HepG2 (cell line): Measurements from ENCODE around the gene CMA1. TPM values are rescaled to one million over a fixed set of nuclear protein-coding genes. Genes with fewer than 3 reads are reported as not detected.

ENCODE experiments used
- CEBPG ChIP-seq: IDR thresholded peaks from 2 replicates; pipeline ENCODE4 v1.6.1; 2016
- CENPX ChIP-seq: sonication (generic); formaldehyde crosslinking; IDR thresholded peaks from 2 replicates; pipeline ENCODE4 v1.9.0; 2021; ENCODE audit warnings: mild to moderate bottlenecking, missing genetic modification reagents, moderate library complexity
- GLI4 ChIP-seq: sonication (generic); formaldehyde crosslinking; IDR thresholded peaks from 2 replicates; pipeline ENCODE4 v1.5.1; 2020; ENCODE audit warnings: missing genetic modification reagents, mild to moderate bottlenecking, moderate library complexity, borderline replicate concordance
- IKZF1 ChIP-seq: fragments of 450-650 bp; IDR thresholded peaks from 2 replicates; pipeline ENCODE4 v1.7.1; 2016
- IRX3 ChIP-seq: sonication (generic); formaldehyde crosslinking; IDR thresholded peaks from 2 replicates; pipeline ENCODE4 v1.8.1; 2023; ENCODE audit warnings: mild to moderate bottlenecking, low read depth, missing genetic modification reagents, borderline replicate concordance
- NRL ChIP-seq: sonication (generic); formaldehyde crosslinking; IDR thresholded peaks from 2 replicates; pipeline ENCODE4 v1.5.0; 2020; ENCODE audit warnings: missing genetic modification reagents, mild to moderate bottlenecking, moderate library complexity, borderline replicate concordance
- RELA ChIP-seq: sonication (generic); formaldehyde crosslinking; IDR thresholded peaks from 2 replicates; pipeline ENCODE4 v1.4.0; 2020; ENCODE audit warnings: missing genetic modification reagents
- SOX6 ChIP-seq, 2 experiments: fragments of 450-650 bp in 1 of 2; sonication (generic) in 1 of 2; formaldehyde crosslinking in 1 of 2; IDR thresholded peaks; 2 replicates each; pipeline versions ENCODE4 v1.4.0 to v1.6.1; 2017 to 2020; ENCODE audit warnings: antibody characterized with exemption in 1 of 2, mild to moderate bottlenecking in 1 of 2, missing genetic modification reagents in 1 of 2
- YY1 ChIP-seq: IDR thresholded peaks from 2 replicates; pipeline ENCODE4 v1.6.1; 2011; ENCODE audit warnings: low read length, low read depth, moderate library complexity, mild to moderate bottlenecking; ENCODE audit not compliant: insufficient read depth, insufficient replicate concordance
- ZFP37 ChIP-seq: sonication (generic); formaldehyde crosslinking; IDR thresholded peaks from 2 replicates; pipeline ENCODE4 v1.4.0; 2020; ENCODE audit warnings: missing genetic modification reagents, borderline replicate concordance
- ZNF138 ChIP-seq: sonication (generic); formaldehyde crosslinking; IDR thresholded peaks from 2 replicates; pipeline ENCODE4 v1.5.0; 2020; ENCODE audit warnings: mild to moderate bottlenecking, low read depth, missing genetic modification reagents
- ZNF234 ChIP-seq: sonication (generic); formaldehyde crosslinking; conservative IDR thresholded peaks from 2 replicates; pipeline ENCODE4 v1.5.1; 2020; ENCODE audit warnings: mild to moderate bottlenecking, missing genetic modification reagents
- ZNF737 ChIP-seq: sonication (generic); formaldehyde crosslinking; IDR thresholded peaks from 2 replicates; pipeline ENCODE4 v1.5.0; 2020; ENCODE audit warnings: missing genetic modification reagents, mild to moderate bottlenecking, borderline replicate concordance
- ZZZ3 ChIP-seq: sonication (generic); formaldehyde crosslinking; IDR thresholded peaks from 2 replicates; pipeline ENCODE4 v1.4.0; 2020; ENCODE audit warnings: missing genetic modification reagents, mild to moderate bottlenecking, borderline replicate concordance
- polyA plus RNA-seq, 8 experiments: library from polyadenylated mRNA; depleted of rRNA in 3 of 8; stranded (reverse) in 7 of 8; unstranded in 1 of 8; fragments of >200 nt; fragmentation: Illumina TruSeq in 4 of 8; extraction: Trizol in 4 of 8; gene quantifications; 2 replicates each; pipeline versions ENCODE4 v1.2.1 to v1.2.3, GENCODE V29; 2011 to 2016; ENCODE audit warnings: low read depth in 4 of 8, missing spikeins in 1 of 8, mixed read lengths in 1 of 8; ENCODE audit not compliant: insufficient read depth in 1 of 8
- total RNA-seq, 5 experiments: library from RNA; depleted of rRNA; stranded (reverse); fragments of >200 nt; fragmentation: Illumina TruSeq; extraction: Trizol; gene quantifications; 2 replicates each; pipeline ENCODE4 v1.2.3, GENCODE V29; 2016; ENCODE audit warnings: low read depth in 1 of 5
- TF ChIP-seq, protein P1 (sequence below): sonication (generic); formaldehyde crosslinking; IDR thresholded peaks from 2 replicates; pipeline ENCODE4 v1.4.0; 2020; ENCODE audit warnings: mild to moderate bottlenecking, missing genetic modification reagents
- TF ChIP-seq, protein P2 (sequence below), 2 experiments: fragments of 450-650 bp in 1 of 2; sonication (generic) in 1 of 2; formaldehyde crosslinking; IDR thresholded peaks; 2 replicates each; pipeline versions ENCODE4 v1.5.0 to v1.8.0; 2020 to 2022; ENCODE audit warnings: mild to moderate bottlenecking in 1 of 2, missing genetic modification reagents in 1 of 2
- TF ChIP-seq, protein P3 (sequence below): IDR thresholded peaks from 2 replicates; pipeline ENCODE4 v1.6.1; 2016; ENCODE audit warnings: low read depth, control low read depth
- TF ChIP-seq, protein P4 (sequence below): sonication (generic); formaldehyde crosslinking; IDR thresholded peaks from 2 replicates; pipeline ENCODE4 v1.4.0; 2020; ENCODE audit warnings: missing genetic modification reagents, borderline replicate concordance
- TF ChIP-seq, protein P5 (sequence below): sonication (generic); formaldehyde crosslinking; IDR thresholded peaks from 2 replicates; pipeline ENCODE4 v1.4.0; 2020; ENCODE audit warnings: mild to moderate bottlenecking, missing genetic modification reagents, borderline replicate concordance

The CMA1 gene
- total and polyA plus RNA-seq, 2 of the 13 experiments (the other 11 are each of a cell fraction or from before 2014, with no cell fraction given), result not detected

DNA sequence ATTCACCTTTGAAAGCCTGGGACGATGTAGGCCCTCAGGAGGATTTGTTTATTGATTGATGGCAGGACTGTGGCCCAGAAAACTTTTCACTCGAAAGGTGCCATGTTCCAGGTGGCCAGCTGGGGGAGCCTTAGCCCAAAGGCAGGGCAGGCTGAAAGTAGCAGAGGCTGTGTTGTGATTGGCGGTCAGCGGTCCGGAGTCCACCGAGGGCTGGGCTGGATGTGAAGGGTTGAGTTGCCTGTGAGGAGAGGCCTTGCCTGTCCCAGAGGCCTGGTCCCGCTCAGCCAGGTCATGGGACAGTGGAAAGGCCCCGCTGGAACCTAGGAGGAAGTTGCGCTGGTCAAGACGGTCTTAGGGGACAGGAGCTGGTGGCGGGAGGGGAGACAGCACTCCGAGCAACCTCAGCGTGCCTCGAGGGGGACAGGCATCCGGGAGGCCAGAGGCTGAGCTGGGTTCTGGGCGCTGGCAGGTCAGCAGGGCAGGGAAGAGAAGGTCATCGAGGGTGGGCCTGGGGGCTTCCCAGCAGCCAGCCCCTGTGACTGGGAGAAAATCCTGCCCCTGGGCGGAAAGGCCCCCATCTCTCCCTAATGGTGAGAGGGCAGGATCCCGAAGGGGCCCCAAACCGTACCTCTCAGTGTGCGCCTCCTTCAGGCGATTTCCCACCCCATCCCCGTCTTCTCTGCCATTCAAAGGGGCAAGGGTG, 26.3 kb downstream of the CMA1 start (continued):
- TF ChIP-seq ZNF138 (CRISPR knock-in tag) (peak; percentile 92), SOX6 (IDR thresholded peaks at IDR 0.05) (no peak), SOX6 (CRISPR knock-in tag; IDR thresholded peaks at IDR 0.05) (peak; percentile 82), ZZZ3 (CRISPR knock-in tag) (peak; percentile 95), RELA (0 out of 2 replicates have a peak, but pooled peaks have one; percentile 31), NRL (CRISPR knock-in tag) (peak; percentile 70; the same call in 1 of the 2 replicates), CEBPG (CRISPR knock-in tag) (peak; percentile 50; the same call in 1 of the 2 replicates), IRX3 (CRISPR knock-in tag) (no peak; the same call in 1 of the 2 replicates), YY1 (peak; percentile 63), CENPX (CRISPR knock-in tag) (no peak), ZFP37 (no peak), IKZF1 (no peak), ZNF737 (CRISPR knock-in tag) (peak; percentile 94), ZNF234 (CRISPR knock-in tag) (no peak), GLI4 (CRISPR knock-in tag) (no peak; the same call in 1 of the 2 replicates)
- TF ChIP-seq, protein P1, sequence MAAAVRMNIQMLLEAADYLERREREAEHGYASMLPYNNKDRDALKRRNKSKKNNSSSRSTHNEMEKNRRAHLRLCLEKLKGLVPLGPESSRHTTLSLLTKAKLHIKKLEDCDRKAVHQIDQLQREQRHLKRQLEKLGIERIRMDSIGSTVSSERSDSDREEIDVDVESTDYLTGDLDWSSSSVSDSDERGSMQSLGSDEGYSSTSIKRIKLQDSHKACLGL (CRISPR knock-in tag), result peak; percentile 67; the same call in 1 of the 2 replicates
- TF ChIP-seq, protein P2, sequence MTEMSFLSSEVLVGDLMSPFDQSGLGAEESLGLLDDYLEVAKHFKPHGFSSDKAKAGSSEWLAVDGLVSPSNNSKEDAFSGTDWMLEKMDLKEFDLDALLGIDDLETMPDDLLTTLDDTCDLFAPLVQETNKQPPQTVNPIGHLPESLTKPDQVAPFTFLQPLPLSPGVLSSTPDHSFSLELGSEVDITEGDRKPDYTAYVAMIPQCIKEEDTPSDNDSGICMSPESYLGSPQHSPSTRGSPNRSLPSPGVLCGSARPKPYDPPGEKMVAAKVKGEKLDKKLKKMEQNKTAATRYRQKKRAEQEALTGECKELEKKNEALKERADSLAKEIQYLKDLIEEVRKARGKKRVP (CRISPR knock-in tag; IDR thresholded peaks at IDR 0.05), result no peak
- TF ChIP-seq, protein P3, sequence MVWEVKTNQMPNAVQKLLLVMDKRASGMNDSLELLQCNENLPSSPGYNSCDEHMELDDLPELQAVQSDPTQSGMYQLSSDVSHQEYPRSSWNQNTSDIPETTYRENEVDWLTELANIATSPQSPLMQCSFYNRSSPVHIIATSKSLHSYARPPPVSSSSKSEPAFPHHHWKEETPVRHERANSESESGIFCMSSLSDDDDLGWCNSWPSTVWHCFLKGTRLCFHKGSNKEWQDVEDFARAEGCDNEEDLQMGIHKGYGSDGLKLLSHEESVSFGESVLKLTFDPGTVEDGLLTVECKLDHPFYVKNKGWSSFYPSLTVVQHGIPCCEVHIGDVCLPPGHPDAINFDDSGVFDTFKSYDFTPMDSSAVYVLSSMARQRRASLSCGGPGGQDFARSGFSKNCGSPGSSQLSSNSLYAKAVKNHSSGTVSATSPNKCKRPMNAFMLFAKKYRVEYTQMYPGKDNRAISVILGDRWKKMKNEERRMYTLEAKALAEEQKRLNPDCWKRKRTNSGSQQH, result peak; percentile 36; the same call in 1 of the 2 replicates
- TF ChIP-seq, protein P4, sequence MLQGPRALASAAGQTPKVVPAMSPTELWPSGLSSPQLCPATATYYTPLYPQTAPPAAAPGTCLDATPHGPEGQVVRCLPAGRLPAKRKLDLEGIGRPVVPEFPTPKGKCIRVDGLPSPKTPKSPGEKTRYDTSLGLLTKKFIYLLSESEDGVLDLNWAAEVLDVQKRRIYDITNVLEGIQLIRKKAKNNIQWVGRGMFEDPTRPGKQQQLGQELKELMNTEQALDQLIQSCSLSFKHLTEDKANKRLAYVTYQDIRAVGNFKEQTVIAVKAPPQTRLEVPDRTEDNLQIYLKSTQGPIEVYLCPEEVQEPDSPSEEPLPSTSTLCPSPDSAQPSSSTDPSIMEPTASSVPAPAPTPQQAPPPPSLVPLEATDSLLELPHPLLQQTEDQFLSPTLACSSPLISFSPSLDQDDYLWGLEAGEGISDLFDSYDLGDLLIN (CRISPR knock-in tag), result no peak; the same call in 1 of the 2 replicates
- TF ChIP-seq, protein P5, sequence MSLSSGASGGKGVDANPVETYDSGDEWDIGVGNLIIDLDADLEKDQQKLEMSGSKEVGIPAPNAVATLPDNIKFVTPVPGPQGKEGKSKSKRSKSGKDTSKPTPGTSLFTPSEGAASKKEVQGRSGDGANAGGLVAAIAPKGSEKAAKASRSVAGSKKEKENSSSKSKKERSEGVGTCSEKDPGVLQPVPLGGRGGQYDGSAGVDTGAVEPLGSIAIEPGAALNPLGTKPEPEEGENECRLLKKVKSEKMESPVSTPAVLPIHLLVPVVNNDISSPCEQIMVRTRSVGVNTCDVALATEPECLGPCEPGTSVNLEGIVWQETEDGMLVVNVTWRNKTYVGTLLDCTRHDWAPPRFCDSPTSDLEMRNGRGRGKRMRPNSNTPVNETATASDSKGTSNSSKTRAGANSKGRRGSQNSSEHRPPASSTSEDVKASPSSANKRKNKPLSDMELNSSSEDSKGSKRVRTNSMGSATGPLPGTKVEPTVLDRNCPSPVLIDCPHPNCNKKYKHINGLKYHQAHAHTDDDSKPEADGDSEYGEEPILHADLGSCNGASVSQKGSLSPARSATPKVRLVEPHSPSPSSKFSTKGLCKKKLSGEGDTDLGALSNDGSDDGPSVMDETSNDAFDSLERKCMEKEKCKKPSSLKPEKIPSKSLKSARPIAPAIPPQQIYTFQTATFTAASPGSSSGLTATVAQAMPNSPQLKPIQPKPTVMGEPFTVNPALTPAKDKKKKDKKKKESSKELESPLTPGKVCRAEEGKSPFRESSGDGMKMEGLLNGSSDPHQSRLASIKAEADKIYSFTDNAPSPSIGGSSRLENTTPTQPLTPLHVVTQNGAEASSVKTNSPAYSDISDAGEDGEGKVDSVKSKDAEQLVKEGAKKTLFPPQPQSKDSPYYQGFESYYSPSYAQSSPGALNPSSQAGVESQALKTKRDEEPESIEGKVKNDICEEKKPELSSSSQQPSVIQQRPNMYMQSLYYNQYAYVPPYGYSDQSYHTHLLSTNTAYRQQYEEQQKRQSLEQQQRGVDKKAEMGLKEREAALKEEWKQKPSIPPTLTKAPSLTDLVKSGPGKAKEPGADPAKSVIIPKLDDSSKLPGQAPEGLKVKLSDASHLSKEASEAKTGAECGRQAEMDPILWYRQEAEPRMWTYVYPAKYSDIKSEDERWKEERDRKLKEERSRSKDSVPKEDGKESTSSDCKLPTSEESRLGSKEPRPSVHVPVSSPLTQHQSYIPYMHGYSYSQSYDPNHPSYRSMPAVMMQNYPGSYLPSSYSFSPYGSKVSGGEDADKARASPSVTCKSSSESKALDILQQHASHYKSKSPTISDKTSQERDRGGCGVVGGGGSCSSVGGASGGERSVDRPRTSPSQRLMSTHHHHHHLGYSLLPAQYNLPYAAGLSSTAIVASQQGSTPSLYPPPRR (CRISPR knock-in tag), result peak; percentile 60; the same call in 1 of the 2 replicates
